Measurements from ENCODE around the gene TXN.

Gene TXN

GRCh38 chr9:110282739-110283081, 26.4 kb upstream of the TXN start:
- no peaks in the 10 kb centered on the region for H3K4me1 ChIP-seq (ENCODE audit: control insufficient read depth, insufficient read depth, low read length)

GRCh38 chr9:110282018-110282738, 25.9 kb upstream of the TXN start:
- H3K4me1 ChIP-seq (ENCODE audit: control insufficient read depth, insufficient read depth, low read length): no peaks in the 10 kb centered on the region
- H3K4me3 ChIP-seq (ENCODE audit: low read length): no peak overlapping the region
- no peaks in the 10 kb centered on the region for H3K36me3 ChIP-seq (ENCODE audit: control insufficient read depth, insufficient read depth, low read length)
- no CpG with 5 or more reads among the region's 4 CpGs for WGBS (ENCODE audit: insufficient coverage, insufficient read length)
- H3K27me3 ChIP-seq (ENCODE audit: control insufficient read depth, insufficient read depth, low read length): no peaks in the 10 kb centered on the region
- no peak overlapping the region for H3K27ac ChIP-seq (ENCODE audit: low read length)
- no peaks in the 10 kb centered on the region for H3K9me3 ChIP-seq (ENCODE audit: control insufficient read depth, insufficient read depth, low read length)
- no peak for DNase-seq (ENCODE audit: low read depth, low spot score)

More at GRCh38 chr9:110282739-110283081, 26.4 kb upstream of the TXN start:
- H3K9me3 ChIP-seq (ENCODE audit: control insufficient read depth, insufficient read depth, low read length): no peaks in the 10 kb centered on the region
- H3K27ac ChIP-seq (ENCODE audit: low read length): no peak overlapping the region
- H3K4me3 ChIP-seq (ENCODE audit: low read length): no peak overlapping the region
- H3K36me3 ChIP-seq (ENCODE audit: control insufficient read depth, insufficient read depth, low read length): no peaks in the 10 kb centered on the region
- no CpG with 5 or more reads among the region's 6 CpGs for WGBS (ENCODE audit: insufficient coverage, insufficient read length)
- H3K27me3 ChIP-seq (ENCODE audit: control insufficient read depth, insufficient read depth, low read length): no peaks in the 10 kb centered on the region
- DNase-seq (ENCODE audit: low read depth, low spot score): no peak

- DNase-seq (ENCODE audit: low read depth, low spot score): no peak
- WGBS (ENCODE audit: insufficient coverage, insufficient read length): no CpG with 5 or more reads among the region's 3 CpGs
- no peaks in the 10 kb centered on the region for H3K27me3 ChIP-seq (ENCODE audit: control insufficient read depth, insufficient read depth, low read length)
- no peaks in the 10 kb centered on the region for H3K36me3 ChIP-seq (ENCODE audit: control insufficient read depth, insufficient read depth, low read length)
- no peaks in the 10 kb centered on the region for H3K4me1 ChIP-seq (ENCODE audit: control insufficient read depth, insufficient read depth, low read length)
- H3K4me3 ChIP-seq (ENCODE audit: low read length): no peak overlapping the region
- H3K27ac ChIP-seq (ENCODE audit: low read length): no peak overlapping the region
- H3K9me3 ChIP-seq (ENCODE audit: control insufficient read depth, insufficient read depth, low read length): no peaks in the 10 kb centered on the region
Observed at GRCh38 chr9:110278080-110278707, 21.9 kb upstream of the TXN start.

- H3K27me3 ChIP-seq (ENCODE audit: control insufficient read depth, insufficient read depth, low read length): no peaks in the 10 kb centered on the region
- no peak for DNase-seq (ENCODE audit: low read depth, low spot score)
Observed at GRCh38 chr9:110276781-110277180, 20.5 kb upstream of the TXN start.

GRCh38 chr9:110270211-110270995, 14.1 kb upstream of the TXN start:
- WGBS (ENCODE audit: insufficient coverage, insufficient read length): no CpG with 5 or more reads among the region's 3 CpGs
- H3K4me3 ChIP-seq (ENCODE audit: low read length): no peak overlapping the region

More at GRCh38 chr9:110276781-110277180, 20.5 kb upstream of the TXN start:
- Histone ChIP-seq H3K4me1 (ENCODE audit: control insufficient read depth, insufficient read depth, low read length) (no peaks in the 10 kb centered on the region), H3K4me3 (ENCODE audit: low read length) (no peak overlapping the region), H3K9me3 (ENCODE audit: control insufficient read depth, insufficient read depth, low read length) (no peaks in the 10 kb centered on the region), H3K27ac (ENCODE audit: low read length) (no peak overlapping the region), H3K36me3 (ENCODE audit: control insufficient read depth, insufficient read depth, low read length) (no peaks in the 10 kb centered on the region)
- no CpG with 5 or more reads among the region's 3 CpGs for WGBS (ENCODE audit: insufficient coverage, insufficient read length)

GRCh38 chr9:110266795-110267194, 10.5 kb upstream of the TXN start:
- Histone ChIP-seq H3K9me3 (ENCODE audit: control insufficient read depth, insufficient read depth, low read length) (no peaks in the 10 kb centered on the region), H3K27me3 (ENCODE audit: control insufficient read depth, insufficient read depth, low read length) (no peaks in the 10 kb centered on the region), H3K4me3 (ENCODE audit: low read length) (no peak overlapping the region), H3K36me3 (ENCODE audit: control insufficient read depth, insufficient read depth, low read length) (no peaks in the 10 kb centered on the region), H3K4me1 (ENCODE audit: control insufficient read depth, insufficient read depth, low read length) (no peaks in the 10 kb centered on the region), H3K27ac (ENCODE audit: low read length) (no peak overlapping the region)
- DNase-seq (ENCODE audit: low read depth, low spot score): no peak
- WGBS (ENCODE audit: insufficient coverage, insufficient read length): no CpG with 5 or more reads among the region's 1 CpG

More at GRCh38 chr9:110270211-110270995, 14.1 kb upstream of the TXN start:
- Histone ChIP-seq H3K36me3 (ENCODE audit: control insufficient read depth, insufficient read depth, low read length) (no peaks in the 10 kb centered on the region), H3K4me1 (ENCODE audit: control insufficient read depth, insufficient read depth, low read length) (no peaks in the 10 kb centered on the region), H3K27ac (ENCODE audit: low read length) (no peak overlapping the region), H3K27me3 (ENCODE audit: control insufficient read depth, insufficient read depth, low read length) (no peaks in the 10 kb centered on the region), H3K9me3 (ENCODE audit: control insufficient read depth, insufficient read depth, low read length) (no peaks in the 10 kb centered on the region)
- DNase-seq (ENCODE audit: low read depth, low spot score): no peak

GRCh38 chr9:110261632-110262031, 5.3 kb upstream of the TXN start:
- no CpG with 5 or more reads among the region's 5 CpGs for WGBS (ENCODE audit: insufficient coverage, insufficient read length)
- no peak for DNase-seq (ENCODE audit: low read depth, low spot score)

GRCh38 chr9:110260911-110261310, 4.6 kb upstream of the TXN start:
- no peak overlapping the region for H3K27ac ChIP-seq (ENCODE audit: low read length)
- no peaks in the 10 kb centered on the region for H3K36me3 ChIP-seq (ENCODE audit: control insufficient read depth, insufficient read depth, low read length)
- no peaks in the 10 kb centered on the region for H3K9me3 ChIP-seq (ENCODE audit: control insufficient read depth, insufficient read depth, low read length)
- DNase-seq (ENCODE audit: low read depth, low spot score): no peak
- H3K27me3 ChIP-seq (ENCODE audit: control insufficient read depth, insufficient read depth, low read length): no peaks in the 10 kb centered on the region
- WGBS (ENCODE audit: insufficient coverage, insufficient read length): no CpG with 5 or more reads among the region's 4 CpGs
- no peak overlapping the region for H3K4me3 ChIP-seq (ENCODE audit: low read length)
- peaks cover 2% of the 10 kb centered on the region; the same call in 1 of the 2 replicates for H3K4me1 ChIP-seq (ENCODE audit: control insufficient read depth, insufficient read depth, low read length)

More at GRCh38 chr9:110261632-110262031, 5.3 kb upstream of the TXN start:
- Histone ChIP-seq H3K4me3 (ENCODE audit: low read length) (no peak overlapping the region), H3K27ac (ENCODE audit: low read length) (no peak overlapping the region), H3K27me3 (ENCODE audit: control insufficient read depth, insufficient read depth, low read length) (no peaks in the 10 kb centered on the region), H3K9me3 (ENCODE audit: control insufficient read depth, insufficient read depth, low read length) (no peaks in the 10 kb centered on the region), H3K4me1 (ENCODE audit: control insufficient read depth, insufficient read depth, low read length) (peaks cover 2% of the 10 kb centered on the region; the same call in 1 of the 2 replicates), H3K36me3 (ENCODE audit: control insufficient read depth, insufficient read depth, low read length) (no peaks in the 10 kb centered on the region)

GRCh38 chr9:110259566-110259965, 3.3 kb upstream of the TXN start:
- H3K36me3 ChIP-seq (ENCODE audit: control insufficient read depth, insufficient read depth, low read length): no peaks in the 10 kb centered on the region
- no peaks in the 10 kb centered on the region for H3K9me3 ChIP-seq (ENCODE audit: control insufficient read depth, insufficient read depth, low read length)
- DNase-seq (ENCODE audit: low read depth, low spot score): no peak

GRCh38 chr9:110258690-110259091, 2.4 kb upstream of the TXN start:
- no peak overlapping the region for H3K4me3 ChIP-seq (ENCODE audit: low read length)
- H3K27ac ChIP-seq (ENCODE audit: low read length): no peak overlapping the region
- H3K4me1 ChIP-seq (ENCODE audit: control insufficient read depth, insufficient read depth, low read length): peaks cover 2% of the 10 kb centered on the region
- H3K27me3 ChIP-seq (ENCODE audit: control insufficient read depth, insufficient read depth, low read length): no peaks in the 10 kb centered on the region
- DNase-seq (ENCODE audit: low read depth, low spot score): no peak
- no CpG with 5 or more reads among the region's 3 CpGs for WGBS (ENCODE audit: insufficient coverage, insufficient read length)
- H3K9me3 ChIP-seq (ENCODE audit: control insufficient read depth, insufficient read depth, low read length): no peaks in the 10 kb centered on the region
- H3K36me3 ChIP-seq (ENCODE audit: control insufficient read depth, insufficient read depth, low read length): no peaks in the 10 kb centered on the region

More at GRCh38 chr9:110259566-110259965, 3.3 kb upstream of the TXN start:
- Histone ChIP-seq H3K27me3 (ENCODE audit: control insufficient read depth, insufficient read depth, low read length) (no peaks in the 10 kb centered on the region), H3K4me1 (ENCODE audit: control insufficient read depth, insufficient read depth, low read length) (peaks cover 2% of the 10 kb centered on the region; the same call in 1 of the 2 replicates), H3K27ac (ENCODE audit: low read length) (no peak overlapping the region), H3K4me3 (ENCODE audit: low read length) (no peak overlapping the region)
- no CpG with 5 or more reads among the region's 2 CpGs for WGBS (ENCODE audit: insufficient coverage, insufficient read length)
